Stimulated activated CD4-positive, alpha-beta T cell treated with anti-CD3 and anti-CD28 coated beads, Interleukin-4, amount 100 ng/mL, for 48 hours (primary cell): Measurements from ENCODE around the gene KLF16.

Experiments
- DNase-seq, 2 donors: peaks; one replicate each; pipeline ENCODE4 v3.0.0-alpha.2; 2020; ENCODE audit warnings: low read depth in 2 of 2

KLF16 gene

GRCh38 chr19:1843116-1843515 lies 20.3 kb downstream of the KLF16 start:
- DNase-seq = no peak

- DNase-seq = no peak
Observed at GRCh38 chr19:1841209-1841924, 22.0 kb downstream of the KLF16 start.

GRCh38 chr19:1840541-1841115 lies 22.8 kb downstream of the KLF16 start:
- DNase-seq = no peak

GRCh38 chr19:1839658-1840540 lies 23.5 kb downstream of the KLF16 start:
- DNase-seq = no peak

GRCh38 chr19:1837625-1838105 lies 25.7 kb downstream of the KLF16 start:
- peak in 1 of 2 donors; percentile 74 for DNase-seq

- DNase-seq = no peak
Observed at GRCh38 chr19:1837222-1837565, 26.2 kb downstream of the KLF16 start.

GRCh38 chr19:1836458-1837221 lies 26.7 kb downstream of the KLF16 start:
- DNase-seq = no peak

- DNase-seq = no peak
Observed at GRCh38 chr19:1833540-1833939, 29.8 kb downstream of the KLF16 start.

- no peak for DNase-seq
Observed at GRCh38 chr19:1832046-1832663, 31.2 kb downstream of the KLF16 start.

- no peak for DNase-seq
Observed at GRCh38 chr19:1830978-1831377, 32.4 kb downstream of the KLF16 start.

GRCh38 chr19:1830568-1830967 lies 32.8 kb downstream of the KLF16 start:
- DNase-seq = no peak

- no peak for DNase-seq
Observed at GRCh38 chr19:1829958-1830357, 33.4 kb downstream of the KLF16 start.

GRCh38 chr19:1828279-1829238 lies 34.8 kb downstream of the KLF16 start:
- DNase-seq = no peak

- no peak for DNase-seq
Observed at GRCh38 chr19:1827566-1828278, 35.7 kb downstream of the KLF16 start.

- no peak for DNase-seq
Observed at GRCh38 chr19:1826557-1827521, 36.5 kb downstream of the KLF16 start.

- peak; percentile 74 to 76 for DNase-seq
Observed at GRCh38 chr19:1825909-1826556, 37.3 kb downstream of the KLF16 start.

GRCh38 chr19:1824252-1824622 lies 39.1 kb downstream of the KLF16 start:
- no peak for DNase-seq
